ENCODE data around the gene KRT20.

Gene KRT20

GRCh38 chr17:40832840-40833239, 52.2 kb downstream of the KRT20 start:
- H3K36me3 ChIP-seq (ENCODE audit: control insufficient read depth, insufficient read depth, low read length) = peaks cover 7% of the 10 kb centered on the region
- no peaks in the 10 kb centered on the region for H3K4me1 ChIP-seq (ENCODE audit: control insufficient read depth, insufficient read depth, low read length, poor library complexity, severe bottlenecking)
- no peaks in the 10 kb centered on the region for H3K9me3 ChIP-seq (ENCODE audit: control insufficient read depth, low read length)
- H3K4me3 ChIP-seq (ENCODE audit: extremely low read depth, insufficient read depth, low read length, poor library complexity, severe bottlenecking) = no peak overlapping the region
- WGBS, 2 experiments (ENCODE audit: insufficient coverage in 2 of 2) = no CpG with 5 or more reads among the region's 3 CpGs
- no peak overlapping the region for H3K27ac ChIP-seq (ENCODE audit: low read depth, low read length, severe bottlenecking)

DNA sequence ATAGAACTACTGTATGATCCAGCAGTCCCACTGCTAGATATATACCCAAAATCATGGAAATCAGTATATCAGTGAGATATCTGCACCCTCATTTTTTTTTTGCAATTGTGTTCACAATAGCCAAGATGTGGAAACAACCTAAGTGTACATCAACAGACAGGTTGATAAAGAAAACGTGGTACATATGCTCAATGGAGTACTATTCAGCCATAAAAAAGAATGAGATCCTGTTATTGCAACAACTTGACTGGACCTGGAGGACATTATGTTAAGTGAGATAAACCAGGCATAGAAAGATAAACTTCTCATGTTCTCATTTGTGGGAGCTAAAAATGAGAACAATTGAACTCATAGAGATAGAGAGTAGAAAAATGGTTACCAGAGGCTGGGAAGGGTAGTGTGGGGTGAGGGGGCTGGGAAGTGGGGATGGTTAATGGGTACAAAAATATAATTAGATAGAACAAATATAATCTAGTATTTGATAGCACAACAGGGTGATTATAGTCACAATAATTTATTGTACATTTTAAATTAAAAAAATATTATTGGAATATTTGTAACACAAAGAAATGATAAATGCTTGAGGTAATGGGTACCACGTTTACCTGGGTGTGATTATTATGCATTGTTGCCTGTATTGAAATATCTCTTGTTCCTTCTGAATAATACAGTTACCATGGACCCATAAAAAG, 54.8 kb downstream of the KRT20 start:
- Histone ChIP-seq H3K4me1 (ENCODE audit: control insufficient read depth, insufficient read depth, low read length, poor library complexity, severe bottlenecking) (no peaks in the 10 kb centered on the region), H3K4me3 (ENCODE audit: extremely low read depth, insufficient read depth, low read length, poor library complexity, severe bottlenecking) (no peak overlapping the region)

DNA sequence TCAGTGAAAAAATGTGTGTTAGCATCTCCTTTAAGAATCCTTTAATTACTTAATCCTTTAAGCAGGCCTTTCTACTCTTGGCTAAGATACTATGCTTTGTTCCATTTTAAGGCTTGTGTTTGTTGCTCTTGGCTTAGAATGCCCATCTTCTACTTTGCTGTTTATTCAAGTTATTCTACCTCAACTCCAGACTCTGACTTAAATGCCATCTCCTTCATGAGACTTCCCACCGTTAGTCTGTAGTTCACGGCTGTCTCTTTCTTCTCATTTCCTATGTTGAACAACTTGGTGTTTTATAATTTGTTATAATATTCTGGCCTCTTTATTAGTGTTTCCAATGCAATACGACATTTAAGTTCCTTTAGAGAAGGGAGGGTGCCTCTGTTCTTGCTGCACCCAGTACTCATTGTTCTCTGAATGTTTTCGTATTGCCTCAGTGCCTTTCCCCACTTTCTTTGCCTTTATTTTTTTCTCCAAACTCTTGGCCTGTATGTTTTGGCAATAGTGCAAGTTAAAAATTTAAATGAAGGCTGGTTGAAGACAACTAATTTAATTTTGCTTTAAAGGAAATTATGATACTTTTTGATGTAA, 56.5 kb downstream of the KRT20 start:
- 80% methylated on average over 1 of the region's 4 CpGs; no CpG with 5 or more reads in 1 of the 2 experiments for WGBS, 2 experiments (ENCODE audit: insufficient coverage in 2 of 2)
- Histone ChIP-seq H3K36me3 (ENCODE audit: control insufficient read depth, insufficient read depth, low read length) (no peaks in the 10 kb centered on the region), H3K4me1 (ENCODE audit: control insufficient read depth, insufficient read depth, low read length, poor library complexity, severe bottlenecking) (no peaks in the 10 kb centered on the region), H3K4me3 (ENCODE audit: extremely low read depth, insufficient read depth, low read length, poor library complexity, severe bottlenecking) (no peak overlapping the region), H3K27ac (ENCODE audit: low read depth, low read length, severe bottlenecking) (no peak overlapping the region), H3K9me3 (ENCODE audit: control insufficient read depth, low read length) (no peaks in the 10 kb centered on the region)

More for the DNA sequence above, 54.8 kb downstream of the KRT20 start:
- no peaks in the 10 kb centered on the region for H3K9me3 ChIP-seq (ENCODE audit: control insufficient read depth, low read length)
- no peak overlapping the region for H3K27ac ChIP-seq (ENCODE audit: low read depth, low read length, severe bottlenecking)
- H3K36me3 ChIP-seq (ENCODE audit: control insufficient read depth, insufficient read depth, low read length) = peaks cover 7% of the 10 kb centered on the region
- 83% methylated on average over 1 of the region's 2 CpGs; no CpG with 5 or more reads in 1 of the 2 experiments for WGBS, 2 experiments (ENCODE audit: insufficient coverage in 2 of 2)

DNA sequence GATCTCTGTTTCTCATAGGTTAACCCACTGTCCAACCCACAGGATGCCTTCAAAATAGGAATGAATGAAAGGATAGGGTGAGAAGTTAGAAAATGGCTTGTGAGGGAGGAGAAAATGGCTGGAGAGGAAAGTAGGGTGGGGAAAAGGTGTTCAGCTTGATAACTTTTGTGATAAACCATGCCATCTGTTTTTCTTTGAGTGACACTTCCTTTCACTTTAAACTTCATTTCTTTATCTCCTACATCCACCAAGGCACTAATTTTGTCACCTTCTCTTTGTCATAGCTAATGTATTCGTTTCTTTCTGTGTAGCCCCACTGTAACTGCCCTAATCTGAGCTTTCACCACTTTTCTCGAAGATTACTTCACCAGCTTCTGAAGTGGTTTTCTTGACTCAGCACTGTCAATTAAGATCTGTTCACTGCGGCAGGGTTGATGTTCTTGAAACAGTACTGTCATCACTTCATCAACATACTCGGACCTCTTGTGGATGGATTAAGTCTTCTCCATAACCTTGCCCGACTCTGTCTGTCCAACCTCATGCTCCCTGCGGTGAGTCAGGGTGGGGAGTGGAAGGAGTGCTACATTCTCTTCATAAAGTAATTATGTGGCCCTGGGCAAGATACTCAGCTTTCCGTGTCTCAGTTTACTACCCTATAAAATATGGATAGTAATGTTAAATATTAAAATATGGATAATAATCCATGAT, 57.1 kb downstream of the KRT20 start:
- WGBS, 2 experiments (ENCODE audit: insufficient coverage in 2 of 2) = 88 to 100% methylated on average over 2 of the region's 7 CpGs
- H3K9me3 ChIP-seq (ENCODE audit: control insufficient read depth, low read length) = no peaks in the 10 kb centered on the region

More for the DNA sequence above, 57.1 kb downstream of the KRT20 start:
- Histone ChIP-seq H3K36me3 (ENCODE audit: control insufficient read depth, insufficient read depth, low read length) (no peaks in the 10 kb centered on the region), H3K4me1 (ENCODE audit: control insufficient read depth, insufficient read depth, low read length, poor library complexity, severe bottlenecking) (no peaks in the 10 kb centered on the region), H3K4me3 (ENCODE audit: extremely low read depth, insufficient read depth, low read length, poor library complexity, severe bottlenecking) (no peak overlapping the region), H3K27ac (ENCODE audit: low read depth, low read length, severe bottlenecking) (no peak overlapping the region)

Measured in mesodermal cell (in vitro differentiated cells).